ENCODE measurements around the gene PDE7B.

Gene PDE7B

GRCh38 chr6:135851442-135852271 lies at the start of gene PDE7B:
TSS of gene PDE7B (plus strand) at chr6:135851701.
- DNase-seq, result peak; percentile 8

DNA sequence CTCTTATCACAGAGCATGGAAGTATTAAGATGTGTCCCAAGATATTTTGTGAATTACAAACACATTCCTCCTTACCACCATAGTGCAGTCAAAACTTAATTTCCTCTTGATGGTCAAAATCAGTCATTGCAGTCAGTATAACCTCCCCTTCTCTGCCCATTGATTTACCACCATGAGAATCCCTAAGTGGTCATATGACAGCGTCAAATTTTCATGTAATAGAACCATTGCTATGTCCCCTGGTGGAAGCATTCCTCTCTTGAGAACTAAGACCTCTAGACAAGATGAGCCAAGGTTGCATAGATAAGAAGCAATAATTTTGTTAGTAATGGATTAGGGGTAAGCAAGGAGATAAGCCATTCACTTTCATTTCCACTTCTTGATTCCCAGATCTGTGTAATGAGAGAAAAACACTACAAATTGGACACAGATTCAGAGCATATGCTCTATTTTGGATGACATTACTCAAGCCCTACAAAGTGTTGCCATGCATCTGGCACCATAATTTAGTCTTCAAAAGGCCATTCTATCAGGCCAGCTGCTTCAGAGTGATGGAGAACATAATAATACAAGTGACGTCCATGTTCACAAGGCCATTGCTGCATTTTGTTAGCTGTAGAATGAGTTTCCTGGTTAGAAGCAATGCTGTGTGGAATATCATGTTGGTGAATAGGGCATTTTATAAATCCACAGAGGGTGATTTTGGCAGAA lies 49.6 kb upstream of the PDE7B start:
- DNase-seq, result no peak

DNA sequence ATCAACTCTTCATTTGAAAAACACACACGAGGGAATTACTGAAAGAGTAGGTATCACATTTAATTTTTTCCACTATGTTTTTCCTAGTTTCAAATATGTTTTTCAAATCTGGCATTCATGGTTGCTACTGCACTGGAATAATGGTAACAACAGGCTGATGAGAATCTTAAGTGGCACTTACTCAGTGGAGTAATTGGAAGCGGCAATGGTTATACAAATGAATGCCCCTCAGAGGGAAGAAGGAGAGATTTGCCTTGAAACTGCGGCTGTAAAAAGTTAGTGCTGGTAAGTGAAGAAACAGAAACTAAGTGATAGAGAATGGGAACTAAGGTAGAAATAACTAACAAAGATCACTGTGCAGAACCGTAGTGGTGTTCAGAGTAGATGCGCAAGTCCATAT lies 41.0 kb upstream of the PDE7B start:
- DNase-seq, result no peak

GRCh38 chr6:135811170-135811569 lies 40.3 kb upstream of the PDE7B start:
- DNase-seq, result no peak

DNA sequence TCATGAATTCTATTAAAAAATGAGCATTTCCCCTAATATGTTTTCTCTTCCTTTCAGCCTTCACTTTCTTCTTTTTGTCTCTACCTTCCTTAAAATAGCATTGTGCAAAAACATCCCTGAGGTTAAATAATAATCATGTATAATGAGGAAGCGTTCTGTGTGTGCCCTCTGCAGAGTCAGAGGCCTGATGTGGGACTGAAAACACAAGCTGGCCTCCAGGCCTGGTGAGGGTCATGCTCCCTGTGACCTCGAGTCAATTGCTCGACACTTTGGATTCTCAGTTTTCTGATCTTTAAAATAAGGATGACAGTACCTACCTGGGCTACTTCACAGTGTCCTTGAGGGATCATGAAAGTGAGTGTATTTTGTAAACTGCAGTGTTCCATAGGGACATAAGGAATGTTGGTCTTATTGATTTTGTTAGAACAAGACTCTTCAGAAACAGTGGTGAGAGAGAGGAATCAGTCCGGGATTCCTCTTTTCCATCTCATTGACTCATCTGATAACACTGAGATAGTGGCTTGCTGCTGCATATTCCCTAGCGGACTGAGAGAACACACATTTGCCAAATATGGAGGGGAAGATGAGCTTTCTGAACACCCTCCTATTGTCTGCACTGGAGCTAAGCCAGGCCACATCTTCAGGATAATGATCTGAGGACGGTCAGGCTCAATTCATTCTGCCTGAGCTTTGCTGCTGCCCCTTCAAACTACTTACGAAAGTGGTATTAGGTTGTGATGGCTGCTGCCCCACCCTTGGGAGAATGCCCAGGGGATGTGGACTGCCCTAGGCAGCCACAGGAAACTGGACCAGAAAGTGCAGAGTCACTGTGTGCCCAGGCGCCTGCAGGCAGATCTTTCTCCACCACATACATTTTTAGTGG lies 39.6 kb upstream of the PDE7B start:
- no peak for DNase-seq

- no peak for DNase-seq
Measured at GRCh38 chr6:135813401-135813800, 38.1 kb upstream of the PDE7B start.

GRCh38 chr6:135814043-135814442 lies 37.5 kb upstream of the PDE7B start:
- DNase-seq, result no peak

DNA sequence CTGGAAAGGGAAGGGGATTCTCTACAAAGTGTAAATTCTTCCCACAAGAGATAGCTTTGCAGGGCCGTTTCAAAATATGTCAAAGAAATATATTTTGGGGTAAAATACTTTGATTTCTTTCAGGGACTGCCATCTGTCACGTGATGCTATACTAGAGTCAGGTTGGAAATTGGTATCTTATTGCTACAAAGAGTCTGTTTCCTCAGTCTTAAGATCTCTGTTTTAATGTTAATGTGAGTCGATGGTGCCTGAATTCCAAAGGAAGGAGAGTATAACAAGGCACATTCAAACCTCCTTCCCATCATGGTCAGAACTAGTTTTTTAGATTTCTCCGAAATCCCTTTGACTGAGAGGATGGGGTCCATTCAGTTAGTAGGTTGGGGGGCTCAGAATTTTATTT lies 36.3 kb upstream of the PDE7B start:
- no peak for DNase-seq

GRCh38 chr6:135817035-135817434 lies 34.5 kb upstream of the PDE7B start:
- DNase-seq, result no peak

DNA sequence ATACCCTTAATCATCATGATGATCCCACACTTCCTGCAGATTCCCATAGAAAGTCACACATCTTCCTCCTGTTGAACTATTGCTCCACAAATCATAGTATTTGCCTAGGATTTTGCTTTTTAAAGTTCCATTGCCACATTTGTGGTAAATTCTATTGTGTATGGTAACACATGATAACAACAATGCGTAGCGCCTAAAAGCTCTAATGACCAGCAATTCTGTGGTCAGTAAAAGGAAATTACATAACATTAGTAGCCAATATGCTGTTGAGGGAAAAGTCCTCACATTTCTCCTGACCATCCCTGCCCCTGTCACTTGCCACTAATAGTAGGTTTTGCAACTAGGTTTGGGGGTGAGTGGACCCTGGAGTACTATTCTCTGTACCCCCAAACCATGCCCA lies 31.8 kb upstream of the PDE7B start:
- no peak for DNase-seq

DNA sequence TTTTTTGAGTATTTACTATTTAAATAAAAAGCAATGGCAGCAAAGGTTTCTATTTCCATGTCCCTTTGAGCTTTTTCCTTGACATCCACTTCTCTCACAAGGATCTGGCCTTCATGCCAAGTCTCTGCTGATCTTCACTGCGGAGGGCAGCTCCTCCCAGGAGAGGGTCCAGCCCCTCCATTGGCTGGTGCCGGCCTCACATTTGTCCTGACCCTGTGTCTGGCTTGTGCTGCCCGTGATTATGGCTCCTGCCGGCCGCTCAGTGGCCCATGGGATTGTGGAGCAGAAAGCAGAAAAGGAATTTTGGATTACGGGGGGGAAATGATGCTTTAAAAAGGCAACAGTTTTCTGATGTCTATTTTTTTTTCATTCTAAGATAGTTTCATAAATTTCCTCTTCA lies 31.2 kb upstream of the PDE7B start:
- no peak for DNase-seq

- DNase-seq, result no peak
Measured at GRCh38 chr6:135823851-135824250, 27.6 kb upstream of the PDE7B start.

DNA sequence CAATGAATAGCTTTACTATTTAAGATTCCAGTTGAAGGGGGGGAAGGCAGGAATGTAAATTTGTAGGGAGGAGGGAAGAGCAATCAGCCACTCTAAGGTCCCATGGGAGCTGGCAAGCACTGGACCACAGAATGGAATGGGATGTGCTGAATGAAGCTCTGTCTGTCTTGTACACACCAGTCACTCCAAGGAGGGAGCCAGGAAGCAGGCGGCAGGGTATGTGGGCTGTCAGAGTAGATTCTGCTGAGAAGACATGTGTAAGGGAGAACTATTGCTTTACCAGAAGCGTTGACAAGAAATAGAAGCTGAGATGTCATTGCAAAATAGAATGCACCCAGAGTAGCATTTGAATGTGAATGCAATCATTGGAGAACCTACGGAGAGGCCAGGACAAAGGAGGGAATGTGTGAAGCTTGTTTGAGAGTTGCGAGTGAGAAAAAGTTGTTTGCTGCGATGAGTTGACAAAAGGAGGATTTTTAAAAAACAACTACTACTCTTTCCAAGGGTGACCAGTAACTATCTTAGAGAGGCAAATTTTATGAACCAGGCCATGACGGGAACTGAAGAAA lies 25.2 kb upstream of the PDE7B start:
- no peak for DNase-seq

DNA sequence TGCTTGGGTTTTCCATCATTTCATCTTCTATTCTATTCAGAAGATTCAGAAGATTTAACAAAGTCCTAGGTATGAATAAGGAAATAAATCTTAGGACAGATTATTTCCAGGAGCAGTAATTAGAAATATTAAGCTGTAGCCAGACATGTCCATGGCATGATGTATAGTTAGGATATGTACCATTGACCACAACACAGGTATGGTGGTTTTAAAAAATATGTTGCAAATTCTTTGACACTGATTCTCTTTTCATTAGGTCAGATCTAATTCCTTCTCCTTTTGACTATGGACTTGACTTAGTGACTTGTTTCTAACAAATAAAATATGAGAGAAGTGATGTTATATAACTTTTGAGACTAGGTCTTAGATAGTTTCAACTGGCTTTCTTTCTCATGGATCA lies 23.5 kb upstream of the PDE7B start:
- DNase-seq, result no peak

DNA sequence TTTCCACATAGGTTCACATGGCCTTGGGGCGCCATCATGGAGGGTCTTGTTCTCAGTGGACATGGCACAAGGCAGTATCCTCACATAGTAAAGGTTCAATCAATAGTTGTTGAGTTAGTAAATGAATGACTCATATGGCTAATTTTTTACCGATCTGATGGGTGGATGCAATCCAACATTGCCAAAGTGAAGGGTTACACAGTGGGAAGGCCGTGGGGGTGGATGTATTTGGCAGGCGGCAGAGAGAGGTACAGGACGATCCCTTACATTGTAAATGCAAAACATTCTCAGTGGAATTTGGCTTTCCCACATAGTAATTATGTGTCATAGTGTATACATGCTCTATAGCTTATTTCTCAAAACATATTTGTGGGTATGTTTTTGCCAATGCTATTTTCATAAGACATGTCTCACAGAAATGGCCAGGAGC lies 21.0 kb upstream of the PDE7B start:
- no peak for DNase-seq

- no peak for DNase-seq
Measured at GRCh38 chr6:135831016-135831415, 20.5 kb upstream of the PDE7B start.

DNA sequence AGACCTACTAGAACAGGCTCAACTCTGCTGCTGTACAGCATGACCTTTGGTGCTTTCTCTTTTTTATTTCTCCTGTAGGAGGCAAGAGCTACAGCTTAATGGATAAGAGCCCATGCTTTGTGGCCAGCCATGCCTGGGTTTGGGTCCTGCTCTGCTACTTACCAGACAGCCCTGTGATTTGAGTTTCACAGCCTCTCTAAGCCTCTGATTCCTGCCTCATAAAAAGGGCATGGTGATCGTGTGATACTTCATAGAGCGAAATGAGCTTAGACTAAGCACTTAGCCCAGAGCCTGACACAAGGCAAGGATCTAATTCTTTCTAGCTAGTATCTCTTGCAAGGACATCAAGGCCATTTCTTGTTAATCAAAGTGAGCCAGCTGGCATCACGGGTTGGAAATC lies 19.3 kb upstream of the PDE7B start:
- no peak for DNase-seq

GRCh38 chr6:135833771-135834170 lies 17.7 kb upstream of the PDE7B start:
- DNase-seq, result no peak

DNA sequence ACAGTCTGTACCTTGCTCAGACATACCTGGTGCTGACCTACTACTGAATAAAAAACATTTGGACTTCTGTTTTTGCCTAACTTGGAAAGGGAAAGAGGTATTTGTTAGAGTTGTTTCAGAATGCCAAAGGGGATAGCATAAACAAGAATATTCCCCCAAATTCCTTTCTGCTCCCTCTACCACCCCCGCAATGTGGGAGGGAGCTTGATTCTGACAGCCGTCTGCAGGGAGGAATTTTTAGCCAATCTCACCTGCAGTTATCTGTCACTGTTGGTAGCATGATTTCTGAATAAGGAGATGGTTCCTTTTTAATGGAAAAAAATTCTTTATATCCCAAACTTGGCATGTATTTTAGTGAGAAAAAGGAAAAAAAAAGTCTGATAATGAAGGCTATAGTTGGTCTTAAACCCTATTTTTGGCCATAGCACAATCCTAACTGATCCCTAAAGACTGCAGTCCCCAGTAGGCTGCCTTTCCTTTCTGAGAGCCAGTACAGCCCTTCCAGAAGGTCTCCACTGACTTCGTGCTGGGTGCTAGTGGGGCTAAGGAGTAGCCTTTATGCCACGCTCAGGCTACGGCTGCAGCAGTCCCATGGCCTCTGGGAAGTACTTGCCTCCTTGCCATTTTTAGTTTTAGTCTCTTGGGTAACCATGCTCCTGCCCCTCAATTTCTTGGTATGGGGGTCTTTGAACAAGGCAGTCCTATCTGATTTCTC lies 13.6 kb upstream of the PDE7B start:
- DNase-seq, result no peak

DNA sequence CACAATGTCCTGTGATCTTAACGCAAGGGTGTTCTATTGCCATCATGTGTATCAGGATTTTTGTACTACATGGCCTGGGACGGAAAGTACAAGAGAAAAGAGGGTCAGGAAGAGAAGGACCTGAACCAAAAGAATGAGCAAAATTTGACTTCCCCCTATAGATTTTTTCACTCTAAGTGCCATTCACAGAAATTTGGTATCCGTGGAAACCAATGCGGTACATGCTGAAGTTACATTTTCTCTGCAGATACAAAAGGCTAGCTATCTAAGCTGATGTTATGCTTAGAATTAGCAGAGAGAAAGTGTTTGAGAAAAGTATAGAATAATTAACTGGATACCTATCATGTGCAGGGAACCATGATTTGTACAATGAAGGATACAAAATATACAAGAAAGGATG lies 12.4 kb upstream of the PDE7B start:
- no peak for DNase-seq

- DNase-seq, result no peak
Measured at GRCh38 chr6:135842618-135843392, 8.7 kb upstream of the PDE7B start.

GRCh38 chr6:135850882-135851281 lies 619 bp upstream of the PDE7B start:
- no peak for DNase-seq
